Heart left ventricle (tissue), 16 donors: Measurements from ENCODE around the gene SPATS2L. TPM values are rescaled to one million over a fixed set of nuclear protein-coding genes. Genes with fewer than 3 reads are reported as not detected.

ENCODE experiments used
- ATAC-seq, 4 donors: fragments of 200-7000 bp; cut with Tn5 transposase; one replicate each; pipeline ENCODE4 v1.9.1; 2020 to 2022; ENCODE audit warnings: moderate library complexity in 4 of 4, mild to moderate bottlenecking in 3 of 4, moderate number of reproducible peaks in 1 of 4
- DNase-seq, 5 donors: peaks; one replicate each; pipeline ENCODE4 v3.0.0-alpha.2; 2020
- H3K27ac ChIP-seq, 12 donors: fragments of 200-600 bp; sonication (generic) in 4 of 12; one replicate each; pipeline versions ENCODE4 v1.5.0 to v1.8.0; 2016 to 2022; ENCODE audit warnings: mild to moderate bottlenecking in 2 of 12
- H3K27me3 ChIP-seq, 9 donors: fragments of 200-600 bp; sonication (generic) in 2 of 9; one replicate each; pipeline versions ENCODE4 v1.5.1 to v1.8.0; 2016 to 2022; ENCODE audit warnings: mild to moderate bottlenecking in 3 of 9
- H3K36me3 ChIP-seq, 9 donors: fragments of 200-600 bp; sonication (generic) in 2 of 9; one replicate each; pipeline versions ENCODE4 v1.5.0 to v1.8.0; 2018 to 2022; ENCODE audit warnings: mild to moderate bottlenecking in 2 of 9
- H3K4me1 ChIP-seq, 12 donors: fragments of 200-600 bp; sonication (generic) in 4 of 12; one replicate each; pipeline versions ENCODE4 v1.5.0 to v1.8.0; 2016 to 2022; ENCODE audit warnings: mild to moderate bottlenecking in 3 of 12
- H3K4me3 ChIP-seq, 12 donors: fragments of 200-600 bp; sonication (generic) in 4 of 12; one replicate each; pipeline versions ENCODE4 v1.5.0 to v1.8.0; 2017 to 2022; ENCODE audit warnings: mild to moderate bottlenecking in 9 of 12, moderate library complexity in 4 of 12
- H3K9me3 ChIP-seq, 12 donors: fragments of 200-600 bp; sonication (generic) in 4 of 12; one replicate each; pipeline versions ENCODE4 v1.5.0 to v1.8.0; 2016 to 2022; ENCODE audit warnings: mild to moderate bottlenecking in 1 of 12
- POLR2A ChIP-seq, 2 donors: fragments of 450-650 bp; IDR thresholded peaks; one replicate each; pipeline ENCODE4 v1.6.1; 2017; ENCODE audit warnings: antibody characterized with exemption in 2 of 2, mild to moderate bottlenecking in 2 of 2, moderate library complexity in 2 of 2
- WGBS, 4 donors: extraction: QIAGEN DNeasy Blood & Tissue Kit in 2 of 4; methylation state at CpG; one replicate each; pipeline versions ENCODE4 v1.1.5 to v1.1.7; 2013 to 2018; 5-methylcytosine and 5-hydroxymethylcytosine counted together
- intact Hi-C, 10 donors: fragments of 100-400 bp; cut with DNase I; formaldehyde crosslinking; loops; one replicate each; pipeline versions ENCODE4 v1.11.1 to v1.14.2; 2022
- polyA plus RNA-seq, 2 donors: library from polyadenylated mRNA; stranded (reverse); fragments of 200-250 nt; gene quantifications; one replicate each; pipeline ENCODE4 v1.2.3, GENCODE V29; 2013
- total RNA-seq, 9 donors: library from RNA; depleted of rRNA in 2 of 9; stranded (reverse); fragments of >200 nt in 2 of 9; fragmentation: NEBNext Ultra II Directional in 3 of 9; extraction: Animal tissue kit (Norgen Biotek cat#: 25700) in 3 of 9; gene quantifications; one replicate each; pipeline versions ENCODE4 v1.1.0 to v1.2.4, GENCODE V29; 2016 to 2023
- TF ChIP-seq, protein P1 (sequence below), 12 donors: fragments of 200-600 bp; sonication (generic) in 4 of 12; IDR thresholded peaks; one replicate each; pipeline versions ENCODE4 v1.5.0 to v1.8.0; 2018 to 2022; ENCODE audit warnings: antibody characterized with exemption in 12 of 12, mild to moderate bottlenecking in 5 of 12
- donor health status: ischemic (EF 13 %, LVEDD 7.1; RV severe dilation, severe dysfunction).
- donor health status: healthy with polysubstance abuse.
- donor health status: DM: no; HTN: yes; CAD: no.
- donor health status: DM: no; HTN: no; CAD: no.
- donor health status: ischemic (EF 25% LVEDD 6.9; RV normal size, moderate dysfunction).
- donor health status: ischemic (EF 25% LVEDD 5.7; RV mildly dilated, moderate dysfunction).
- donor health status: healthy.
- donor health status: DM: yes; HTN: yes; CAD: no.
- donor health status: ischemic (EF 35%, LVEDD 5.7; RV mildly dilated, moderate dysfunction).
- donor health status: nonischemic (EF 11% LVEDD 7.7; RV severe dilation, severe dysfunction).
- donor health status: DM: yes; HTN: yes; CAD: no.
- donor health status: PGD.
- donor health status: ischemic (EF 29% LVEDD 5.4; RV normal size, mild dysfunction).
- donor health status: nonischemic (EF 23%, LVEDD 6.1; RV moderate dilation, normal function).

SPATS2L gene
- total and polyA plus RNA-seq, 11 donors, result 34.9 to 177 (median 102) TPM

GRCh38 chr2:200428961-200429665, 122.6 kb downstream of the SPATS2L start:
- ATAC-seq (no peak), DNase-seq (no peak)
- Histone ChIP-seq H3K4me1 (no peaks in the 10 kb centered on the region), H3K36me3 (peaks cover 0 to 61% (median 4%) of the 10 kb centered on the region in 9 donors), H3K27me3 (no peaks in the 10 kb centered on the region), H3K4me3 (no peak overlapping the region), H3K27ac (no peak overlapping the region), H3K9me3 (no peaks in the 10 kb centered on the region)
- 92 to 98% (median 97%) methylated on average over 6 of the region's 6 CpGs for WGBS, 4 donors
- intact Hi-C loops, result no loop called here
- no peak for TF ChIP-seq POLR2A (IDR thresholded peaks at IDR 0.05)
- TF ChIP-seq, protein P1, sequence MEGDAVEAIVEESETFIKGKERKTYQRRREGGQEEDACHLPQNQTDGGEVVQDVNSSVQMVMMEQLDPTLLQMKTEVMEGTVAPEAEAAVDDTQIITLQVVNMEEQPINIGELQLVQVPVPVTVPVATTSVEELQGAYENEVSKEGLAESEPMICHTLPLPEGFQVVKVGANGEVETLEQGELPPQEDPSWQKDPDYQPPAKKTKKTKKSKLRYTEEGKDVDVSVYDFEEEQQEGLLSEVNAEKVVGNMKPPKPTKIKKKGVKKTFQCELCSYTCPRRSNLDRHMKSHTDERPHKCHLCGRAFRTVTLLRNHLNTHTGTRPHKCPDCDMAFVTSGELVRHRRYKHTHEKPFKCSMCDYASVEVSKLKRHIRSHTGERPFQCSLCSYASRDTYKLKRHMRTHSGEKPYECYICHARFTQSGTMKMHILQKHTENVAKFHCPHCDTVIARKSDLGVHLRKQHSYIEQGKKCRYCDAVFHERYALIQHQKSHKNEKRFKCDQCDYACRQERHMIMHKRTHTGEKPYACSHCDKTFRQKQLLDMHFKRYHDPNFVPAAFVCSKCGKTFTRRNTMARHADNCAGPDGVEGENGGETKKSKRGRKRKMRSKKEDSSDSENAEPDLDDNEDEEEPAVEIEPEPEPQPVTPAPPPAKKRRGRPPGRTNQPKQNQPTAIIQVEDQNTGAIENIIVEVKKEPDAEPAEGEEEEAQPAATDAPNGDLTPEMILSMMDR (IDR thresholded peaks at IDR 0.05), result no peak

DNA sequence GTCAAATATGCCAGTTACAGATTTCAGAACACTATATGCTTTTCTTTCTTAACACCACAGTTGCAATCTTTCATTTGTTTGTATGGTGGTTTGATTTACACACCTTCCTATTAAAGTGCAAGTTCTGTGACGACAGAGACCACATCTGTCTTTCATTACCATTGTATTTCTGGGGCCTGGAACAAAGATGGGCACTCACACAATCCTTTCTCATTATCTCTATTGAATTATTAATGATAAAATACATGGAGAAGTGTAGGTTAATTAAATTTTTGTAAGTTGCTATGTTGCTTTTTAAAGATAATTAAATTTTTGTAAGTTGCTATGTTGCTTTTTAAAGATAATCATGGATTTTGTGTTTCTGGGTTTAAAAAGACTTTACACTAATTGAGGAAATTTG, 123.5 kb downstream of the SPATS2L start:
- Histone ChIP-seq H3K9me3 (no peaks in the 10 kb centered on the region), H3K4me1 (no peaks in the 10 kb centered on the region), H3K27ac (no peak overlapping the region), H3K36me3 (peaks cover 0 to 57% (median 4%) of the 10 kb centered on the region in 9 donors), H3K4me3 (no peak overlapping the region), H3K27me3 (no peaks in the 10 kb centered on the region)
- WGBS, 4 donors, result 87 to 96% (median 90%) methylated on average over 1 of the region's 1 CpG
- TF ChIP-seq, protein P1 (IDR thresholded peaks at IDR 0.05), result no peak
- no peak for TF ChIP-seq POLR2A (IDR thresholded peaks at IDR 0.05)
- intact Hi-C loops, result no loop called here
- ATAC-seq, result no peak
- no peak for DNase-seq

DNA sequence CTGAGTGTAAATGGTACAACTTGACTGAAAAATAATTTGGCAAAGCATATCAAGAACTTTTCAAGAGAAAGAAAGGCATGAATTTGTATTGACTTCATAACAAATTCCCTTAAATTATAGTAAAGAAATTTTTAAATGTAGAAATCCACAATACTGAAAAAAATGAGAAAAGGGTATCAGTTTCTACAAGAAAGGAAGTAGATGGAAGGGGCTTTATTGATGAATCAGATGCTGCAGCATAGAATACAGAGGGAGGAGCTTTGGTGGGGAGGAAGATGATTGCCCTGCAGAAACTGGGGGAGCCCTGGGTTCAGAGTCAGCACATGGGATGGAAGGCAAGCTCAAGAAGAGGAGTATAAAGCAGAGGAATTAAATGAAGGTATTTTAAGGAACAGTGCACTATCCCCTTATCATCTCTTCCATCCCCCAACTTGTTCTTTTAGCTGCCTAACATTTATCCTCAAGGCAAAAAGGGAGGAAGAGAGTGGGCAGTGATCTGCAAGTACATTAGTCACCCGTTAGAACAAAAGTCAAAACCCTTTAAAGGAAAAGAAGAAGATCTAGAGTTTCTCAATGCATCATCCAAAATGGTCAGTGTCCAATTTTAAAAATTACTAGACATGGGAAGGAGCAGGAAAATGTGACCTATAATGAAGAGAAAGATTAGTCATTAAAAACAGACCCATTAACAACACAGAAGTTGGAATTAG, 125.7 kb downstream of the SPATS2L start:
- no peak for TF ChIP-seq POLR2A (IDR thresholded peaks at IDR 0.05)
- TF ChIP-seq, protein P1 (IDR thresholded peaks at IDR 0.05), result no peak
- intact Hi-C loops, result no loop called here
- 65 to 77% (median 71%) methylated on average over 1 of the region's 1 CpG for WGBS, 4 donors

DNA sequence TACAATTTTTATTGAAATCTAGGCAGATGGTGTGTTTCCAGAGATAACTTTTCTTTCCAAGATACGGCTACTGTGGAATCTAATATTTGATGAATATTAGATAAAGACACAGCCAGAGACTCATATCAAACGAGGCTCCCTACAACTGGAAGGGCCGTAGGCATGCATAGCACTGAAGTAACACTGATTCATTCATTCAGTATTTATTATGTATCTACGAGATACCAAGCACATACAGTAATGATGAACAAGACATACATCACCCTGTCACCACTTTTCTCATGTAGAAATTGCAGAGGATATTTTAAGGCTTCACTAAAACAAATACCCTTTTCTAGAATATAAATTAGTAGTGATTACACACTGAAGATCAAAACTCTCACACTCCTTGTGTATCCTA, 128.9 kb downstream of the SPATS2L start:
- Histone ChIP-seq H3K9me3 (no peaks in the 10 kb centered on the region), H3K36me3 (peaks cover 0 to 69% (median 4%) of the 10 kb centered on the region in 9 donors), H3K4me1 (peaks cover 0 to 11% (median 0%) of the 10 kb centered on the region in 12 donors), H3K27me3 (no peaks in the 10 kb centered on the region), H3K4me3 (no peak overlapping the region), H3K27ac (no peak overlapping the region)
- DNase-seq (no peak), ATAC-seq (no peak)
- intact Hi-C loops, result no loop called here
- TF ChIP-seq, protein P1 (IDR thresholded peaks at IDR 0.05), result no peak
- no peak for TF ChIP-seq POLR2A (IDR thresholded peaks at IDR 0.05)
- 81 to 88% (median 87%) methylated on average over 4 of the region's 4 CpGs for WGBS, 4 donors

More for the DNA sequence above, 125.7 kb downstream of the SPATS2L start:
- H3K4me1 ChIP-seq, result no peaks in the 10 kb centered on the region
- H3K4me3 ChIP-seq, result no peak overlapping the region
- H3K36me3 ChIP-seq, result peaks cover 0 to 65% (median 8%) of the 10 kb centered on the region in 9 donors
- H3K27ac ChIP-seq, result no peak overlapping the region
- ATAC-seq (no peak), DNase-seq (no peak)
- no peaks in the 10 kb centered on the region for H3K27me3 ChIP-seq
- H3K9me3 ChIP-seq, result no peaks in the 10 kb centered on the region
